Liver (tissue), 9 donors: Measurements from ENCODE around the gene MSRB2. TPM values are rescaled to one million over a fixed set of nuclear protein-coding genes. Genes with fewer than 3 reads are reported as not detected.

ENCODE experiments used
- DNase-seq: peaks from one replicate; pipeline ENCODE4 v3.0.0-alpha.2; 2017; ENCODE audit warnings: low spot score
- H3K27ac ChIP-seq, 2 donors: one replicate each; pipeline ENCODE4 v1.7.0; 2013; ENCODE audit warnings: inconsistent platforms in 2 of 2, low read length in 2 of 2, control low read depth in 1 of 2, low read depth in 1 of 2, mild to moderate bottlenecking in 1 of 2
- H3K27me3 ChIP-seq, 4 donors: one replicate each; pipeline versions ENCODE4 v1.6.1 to v1.7.0; 2013; ENCODE audit warnings: low read length in 3 of 4, inconsistent platforms in 1 of 4, mild to moderate bottlenecking in 1 of 4, moderate library complexity in 1 of 4; ENCODE audit not compliant: control insufficient read depth in 4 of 4, insufficient read depth in 4 of 4
- H3K36me3 ChIP-seq, 4 donors: one replicate each; pipeline versions ENCODE4 v1.6.1 to v1.7.0; 2013; ENCODE audit warnings: low read length in 3 of 4, mild to moderate bottlenecking in 3 of 4, low read depth in 1 of 4, moderate library complexity in 1 of 4; ENCODE audit not compliant: control insufficient read depth in 4 of 4, insufficient read depth in 3 of 4
- H3K4me1 ChIP-seq, 4 donors: one replicate each; pipeline versions ENCODE4 v1.6.1 to v1.7.0; 2013; ENCODE audit warnings: low read length in 3 of 4, mild to moderate bottlenecking in 3 of 4, moderate library complexity in 1 of 4; ENCODE audit not compliant: control insufficient read depth in 4 of 4, insufficient read depth in 4 of 4
- H3K4me3 ChIP-seq, 3 donors: one replicate each; pipeline versions ENCODE4 v1.6.1 to v1.7.0; 2013; ENCODE audit warnings: low read length in 3 of 3, control low read depth in 1 of 3, low read depth in 1 of 3, mild to moderate bottlenecking in 1 of 3
- H3K9ac ChIP-seq, 2 donors: one replicate each; pipeline ENCODE4 v1.7.0; 2013; ENCODE audit warnings: low read length in 2 of 2, mild to moderate bottlenecking in 2 of 2, moderate library complexity in 2 of 2, control low read depth in 1 of 2, low read depth in 1 of 2
- H3K9me3 ChIP-seq, 4 donors: one replicate each; pipeline versions ENCODE4 v1.6.1 to v1.7.0; 2013; ENCODE audit warnings: low read length in 3 of 4; ENCODE audit not compliant: control insufficient read depth in 4 of 4
- FOXA1 ChIP-seq: IDR thresholded peaks from 2 replicates; pipeline ENCODE4 v1.6.1; 2016; ENCODE audit warnings: antibody characterized with exemption
- FOXA2 ChIP-seq: IDR thresholded peaks from 2 replicates; pipeline ENCODE4 v1.6.1; 2016; ENCODE audit warnings: antibody characterized with exemption
- GABPA ChIP-seq, 2 donors: IDR thresholded peaks in 1 of 2; conservative IDR thresholded peaks in 1 of 2; 2 replicates each; pipeline ENCODE4 v1.6.1; 2016; ENCODE audit warnings: antibody characterized with exemption in 2 of 2, mild to moderate bottlenecking in 1 of 2, moderate library complexity in 1 of 2
- HNF4A ChIP-seq, 2 donors: conservative IDR thresholded peaks; 2 replicates each; pipeline ENCODE4 v1.6.1; 2016; ENCODE audit warnings: antibody characterized with exemption in 2 of 2, mild to moderate bottlenecking in 2 of 2
- HNF4G ChIP-seq: IDR thresholded peaks from 2 replicates; pipeline ENCODE4 v1.6.1; 2016; ENCODE audit warnings: antibody characterized with exemption
- JUND ChIP-seq, 2 donors: IDR thresholded peaks; 2 replicates each; pipeline ENCODE4 v1.6.1; 2016; ENCODE audit warnings: antibody characterized with exemption in 2 of 2
- NR2F2 ChIP-seq: IDR thresholded peaks from 2 replicates; pipeline ENCODE4 v1.6.1; 2016; ENCODE audit warnings: antibody characterized with exemption
- RAD21 ChIP-seq, 2 donors: IDR thresholded peaks; 2 replicates each; pipeline ENCODE4 v1.6.1; 2016; ENCODE audit warnings: antibody characterized with exemption in 2 of 2, mild to moderate bottlenecking in 2 of 2
- RXRA ChIP-seq, 2 donors: IDR thresholded peaks; 2 replicates each; pipeline ENCODE4 v1.6.1; 2017 to 2018; ENCODE audit warnings: antibody characterized with exemption in 2 of 2, mild to moderate bottlenecking in 1 of 2
- SP1 ChIP-seq: IDR thresholded peaks from 2 replicates; pipeline ENCODE4 v1.6.1; 2018; ENCODE audit warnings: antibody characterized with exemption, mild to moderate bottlenecking
- TAF1 ChIP-seq: conservative IDR thresholded peaks from 2 replicates; pipeline ENCODE4 v1.6.1; 2016; ENCODE audit warnings: antibody characterized with exemption, mild to moderate bottlenecking
- YY1 ChIP-seq: IDR thresholded peaks from 2 replicates; pipeline ENCODE4 v1.6.1; 2016; ENCODE audit warnings: antibody characterized with exemption, mild to moderate bottlenecking
- WGBS: extraction: QIAGEN DNeasy Blood & Tissue Kit; methylation state at CpG from one replicate; pipeline ENCODE4 v1.1.7; 2013; 5-methylcytosine and 5-hydroxymethylcytosine counted together
- polyA plus RNA-seq, 2 donors: library from polyadenylated mRNA; stranded (reverse) in 1 of 2; unstranded in 1 of 2; fragments of 200-250 nt in 1 of 2; fragments of >200 nt in 1 of 2; fragmentation: Nextera tagmentation in 1 of 2; extraction: Ambion mirVana in 1 of 2; gene quantifications; one replicate each; pipeline versions ENCODE4 v1.2.1 to v1.2.3, GENCODE V29; 2013 to 2015
- total RNA-seq, 2 donors: library from RNA; depleted of rRNA; stranded (reverse); fragments of >200 nt; gene quantifications; one replicate each; pipeline ENCODE4 v1.2.3, GENCODE V29; 2014
- TF ChIP-seq, protein P1 (sequence below): fragments of 150-350 bp; IDR thresholded peaks from 2 replicates; pipeline ENCODE4 v1.5.1; 2017; ENCODE audit warnings: improper control_type of control experiment, low read depth, low read length; ENCODE audit not compliant: missing input control
- TF ChIP-seq, protein P2 (sequence below): IDR thresholded peaks from 2 replicates; pipeline ENCODE4 v1.6.1; 2016; ENCODE audit warnings: antibody characterized with exemption, mild to moderate bottlenecking
- TF ChIP-seq, protein P3 (sequence below): IDR thresholded peaks from 2 replicates; pipeline ENCODE4 v1.6.1; 2016; ENCODE audit warnings: antibody characterized with exemption
- donor health status: healthy.
- donor health status: healthy.
- donor health status: healthy.
- donor health status: healthy.
- donor health status: healthy.

MSRB2 gene
- total and polyA plus RNA-seq, 4 donors = 7.3 to 69.4 (median 14.5) TPM

DNA sequence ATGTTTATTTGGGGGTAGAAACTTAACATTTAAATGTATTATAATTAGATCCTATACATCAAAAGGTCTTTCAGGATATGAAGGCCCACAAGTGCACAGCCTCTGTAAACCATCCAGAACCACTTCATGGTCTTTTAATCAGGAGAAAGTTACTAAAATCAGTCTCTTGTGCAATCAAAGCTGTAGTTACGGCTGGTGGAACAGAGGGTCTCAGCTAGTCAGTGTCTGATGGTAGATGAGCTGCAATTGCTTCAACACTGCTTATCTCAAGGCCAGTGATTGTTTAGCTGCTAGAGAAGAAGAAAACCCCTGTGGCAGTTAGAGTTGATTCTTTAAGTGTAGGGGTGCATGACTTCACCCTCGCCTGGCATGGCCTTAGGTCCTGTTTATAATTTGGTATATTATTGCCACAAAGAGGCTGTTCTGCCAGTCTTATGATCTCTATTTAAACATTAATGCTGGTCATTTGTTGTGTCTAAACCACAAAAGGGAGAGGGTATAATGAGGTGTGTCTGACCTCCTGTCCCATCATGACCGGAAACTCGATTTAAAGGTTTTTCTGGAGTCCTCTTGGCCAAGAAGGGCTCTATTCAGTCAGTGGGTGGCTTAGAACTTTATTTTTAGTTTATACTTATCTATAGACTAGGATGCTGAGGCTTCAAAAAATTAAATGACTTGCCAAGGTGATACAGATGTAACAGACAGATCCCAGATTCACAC, 21.3 kb downstream of the MSRB2 start:
- no peaks in the 10 kb centered on the region for H3K9me3 ChIP-seq
- H3K27ac ChIP-seq = no peak overlapping the region
- H3K4me1 ChIP-seq = no peaks in the 10 kb centered on the region
- H3K36me3 ChIP-seq = peaks cover 8 to 71% (median 55%) of the 10 kb centered on the region in 4 donors
- DNase-seq = no peak
- H3K4me3 ChIP-seq = no peak overlapping the region
- H3K9ac ChIP-seq = no peak overlapping the region
- TF ChIP-seq FOXA2 (no peak), NR2F2 (no peak), RXRA (IDR thresholded peaks at IDR 0.05) (no peak), YY1 (no peak), HNF4A (conservative IDR thresholded peaks at IDR 0.05) (no peak), JUND (IDR thresholded peaks at IDR 0.05) (no peak), FOXA1 (no peak)
- TF ChIP-seq, protein P1, sequence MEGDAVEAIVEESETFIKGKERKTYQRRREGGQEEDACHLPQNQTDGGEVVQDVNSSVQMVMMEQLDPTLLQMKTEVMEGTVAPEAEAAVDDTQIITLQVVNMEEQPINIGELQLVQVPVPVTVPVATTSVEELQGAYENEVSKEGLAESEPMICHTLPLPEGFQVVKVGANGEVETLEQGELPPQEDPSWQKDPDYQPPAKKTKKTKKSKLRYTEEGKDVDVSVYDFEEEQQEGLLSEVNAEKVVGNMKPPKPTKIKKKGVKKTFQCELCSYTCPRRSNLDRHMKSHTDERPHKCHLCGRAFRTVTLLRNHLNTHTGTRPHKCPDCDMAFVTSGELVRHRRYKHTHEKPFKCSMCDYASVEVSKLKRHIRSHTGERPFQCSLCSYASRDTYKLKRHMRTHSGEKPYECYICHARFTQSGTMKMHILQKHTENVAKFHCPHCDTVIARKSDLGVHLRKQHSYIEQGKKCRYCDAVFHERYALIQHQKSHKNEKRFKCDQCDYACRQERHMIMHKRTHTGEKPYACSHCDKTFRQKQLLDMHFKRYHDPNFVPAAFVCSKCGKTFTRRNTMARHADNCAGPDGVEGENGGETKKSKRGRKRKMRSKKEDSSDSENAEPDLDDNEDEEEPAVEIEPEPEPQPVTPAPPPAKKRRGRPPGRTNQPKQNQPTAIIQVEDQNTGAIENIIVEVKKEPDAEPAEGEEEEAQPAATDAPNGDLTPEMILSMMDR = no peak
- TF ChIP-seq, protein P2, sequence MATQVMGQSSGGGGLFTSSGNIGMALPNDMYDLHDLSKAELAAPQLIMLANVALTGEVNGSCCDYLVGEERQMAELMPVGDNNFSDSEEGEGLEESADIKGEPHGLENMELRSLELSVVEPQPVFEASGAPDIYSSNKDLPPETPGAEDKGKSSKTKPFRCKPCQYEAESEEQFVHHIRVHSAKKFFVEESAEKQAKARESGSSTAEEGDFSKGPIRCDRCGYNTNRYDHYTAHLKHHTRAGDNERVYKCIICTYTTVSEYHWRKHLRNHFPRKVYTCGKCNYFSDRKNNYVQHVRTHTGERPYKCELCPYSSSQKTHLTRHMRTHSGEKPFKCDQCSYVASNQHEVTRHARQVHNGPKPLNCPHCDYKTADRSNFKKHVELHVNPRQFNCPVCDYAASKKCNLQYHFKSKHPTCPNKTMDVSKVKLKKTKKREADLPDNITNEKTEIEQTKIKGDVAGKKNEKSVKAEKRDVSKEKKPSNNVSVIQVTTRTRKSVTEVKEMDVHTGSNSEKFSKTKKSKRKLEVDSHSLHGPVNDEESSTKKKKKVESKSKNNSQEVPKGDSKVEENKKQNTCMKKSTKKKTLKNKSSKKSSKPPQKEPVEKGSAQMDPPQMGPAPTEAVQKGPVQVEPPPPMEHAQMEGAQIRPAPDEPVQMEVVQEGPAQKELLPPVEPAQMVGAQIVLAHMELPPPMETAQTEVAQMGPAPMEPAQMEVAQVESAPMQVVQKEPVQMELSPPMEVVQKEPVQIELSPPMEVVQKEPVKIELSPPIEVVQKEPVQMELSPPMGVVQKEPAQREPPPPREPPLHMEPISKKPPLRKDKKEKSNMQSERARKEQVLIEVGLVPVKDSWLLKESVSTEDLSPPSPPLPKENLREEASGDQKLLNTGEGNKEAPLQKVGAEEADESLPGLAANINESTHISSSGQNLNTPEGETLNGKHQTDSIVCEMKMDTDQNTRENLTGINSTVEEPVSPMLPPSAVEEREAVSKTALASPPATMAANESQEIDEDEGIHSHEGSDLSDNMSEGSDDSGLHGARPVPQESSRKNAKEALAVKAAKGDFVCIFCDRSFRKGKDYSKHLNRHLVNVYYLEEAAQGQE = no peak
- H3K27me3 ChIP-seq = no peaks in the 10 kb centered on the region
- 95% methylated on average over 4 of the region's 4 CpGs for WGBS

DNA sequence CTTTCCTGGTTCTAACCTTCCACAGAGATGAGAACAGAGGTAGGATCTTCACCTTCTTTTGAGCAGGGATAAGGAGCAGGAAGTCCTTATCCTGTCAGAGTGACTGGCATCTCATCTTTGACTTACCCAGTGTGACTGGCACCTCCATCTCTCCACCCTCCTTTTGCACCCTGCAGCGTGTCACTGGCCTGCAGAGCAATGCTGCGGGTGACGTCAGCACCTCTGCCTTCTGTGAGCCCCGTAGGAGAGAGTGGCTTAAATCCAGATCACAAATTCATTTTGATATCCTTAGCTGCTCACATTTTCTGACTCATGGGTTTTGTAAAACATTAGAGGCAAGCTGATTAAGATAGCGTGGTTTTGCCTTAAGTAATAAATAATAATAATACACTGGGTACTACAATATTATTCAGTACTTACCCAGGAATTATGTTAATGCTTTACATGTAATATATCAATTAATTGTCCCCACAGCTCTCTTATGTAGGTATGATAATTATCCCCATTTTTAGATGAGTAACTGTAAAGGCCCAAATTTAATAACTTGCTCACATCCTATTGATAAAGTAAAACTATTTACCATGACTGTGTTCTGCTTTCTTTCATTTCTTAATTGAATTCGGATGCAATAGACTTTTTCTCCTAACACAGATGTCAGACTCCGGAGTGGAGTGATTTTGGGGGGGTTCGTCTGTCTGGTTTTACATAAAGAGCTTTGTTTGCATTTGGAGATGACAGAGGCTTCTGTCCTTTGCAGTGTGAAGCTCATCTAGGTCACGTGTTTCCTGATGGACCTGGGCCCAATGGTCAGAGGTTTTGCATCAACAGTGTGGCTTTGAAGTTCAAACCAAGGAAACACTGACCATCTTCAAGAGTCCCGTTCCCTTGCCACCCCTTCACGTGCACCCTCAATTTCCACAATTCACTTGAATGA, 24.9 kb downstream of the MSRB2 start:
- 93% methylated on average over 11 of the region's 11 CpGs for WGBS
- DNase-seq = no peak
- Histone ChIP-seq H3K36me3 (peaks cover 8 to 45% (median 32%) of the 10 kb centered on the region in 4 donors), H3K4me1 (no peaks in the 10 kb centered on the region), H3K27me3 (no peaks in the 10 kb centered on the region), H3K4me3 (no peak overlapping the region), H3K27ac (no peak overlapping the region), H3K9me3 (no peaks in the 10 kb centered on the region), H3K9ac (no peak overlapping the region)
- TF ChIP-seq RXRA (IDR thresholded peaks at IDR 0.05) = no peak
- TF ChIP-seq SP1 = no peak
- no peak for TF ChIP-seq GABPA (IDR thresholded peaks at IDR 0.05 in 1 of 2, conservative IDR thresholded peaks at IDR 0.05 in 1 of 2)
- TF ChIP-seq, protein P2 = no peak
- TF ChIP-seq YY1 = no peak
- TF ChIP-seq, protein P3, sequence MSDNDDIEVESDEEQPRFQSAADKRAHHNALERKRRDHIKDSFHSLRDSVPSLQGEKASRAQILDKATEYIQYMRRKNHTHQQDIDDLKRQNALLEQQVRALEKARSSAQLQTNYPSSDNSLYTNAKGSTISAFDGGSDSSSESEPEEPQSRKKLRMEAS = no peak
- TF ChIP-seq, protein P1 = no peak
- no peak for TF ChIP-seq NR2F2
- no peak for TF ChIP-seq HNF4G
- no peak for TF ChIP-seq RAD21 (IDR thresholded peaks at IDR 0.05)
- no peak for TF ChIP-seq TAF1
- TF ChIP-seq FOXA1 = no peak
